Large intestine (tissue), 12 donors: ENCODE data around the gene CTPS1. TPM values are rescaled to one million over a fixed set of nuclear protein-coding genes. Genes with fewer than 3 reads are reported as not detected.

ENCODE experiments used
- DNase-seq, 2 donors: peaks; one replicate each; pipeline versions ENCODE4 v3.0.0 to v3.0.0-alpha.2; 2013
- H3K27ac ChIP-seq: one replicate; pipeline ENCODE4 v1.5.1; 2013; ENCODE audit warnings: low read length
- H3K27me3 ChIP-seq: 2 replicates; pipeline ENCODE4 v1.6.1; 2013; ENCODE audit warnings: low read length; ENCODE audit not compliant: control insufficient read depth, insufficient read depth
- H3K36me3 ChIP-seq: 2 replicates; pipeline ENCODE4 v1.6.1; 2013; ENCODE audit warnings: low read length; ENCODE audit not compliant: control insufficient read depth, insufficient read depth
- H3K4me1 ChIP-seq: one replicate; pipeline ENCODE4 v1.6.1; 2013; ENCODE audit warnings: low read length; ENCODE audit not compliant: control insufficient read depth, insufficient read depth
- H3K4me3 ChIP-seq: one replicate; pipeline ENCODE4 v1.5.1; 2013; ENCODE audit warnings: low read length
- H3K9me3 ChIP-seq: one replicate; pipeline ENCODE4 v1.6.1; 2013; ENCODE audit warnings: mild to moderate bottlenecking, low read depth, low read length, moderate library complexity; ENCODE audit not compliant: control insufficient read depth
- WGBS: methylation state at CpG from one replicate; pipeline ENCODE4 v1.1.5; 2013; ENCODE audit warnings: low lambda C conversion rate; ENCODE audit not compliant: insufficient coverage; 5-methylcytosine and 5-hydroxymethylcytosine counted together
- long read RNA-seq, 11 donors: transcript quantifications; one replicate each; lab custom pipeline, GENCODE V29; 2026
- polyA plus RNA-seq: library from polyadenylated mRNA; unstranded; fragments of 120-200 nt; gene quantifications from one replicate; pipeline ENCODE4 v1.2.1, GENCODE V29; 2013

The CTPS1 gene, protein sequence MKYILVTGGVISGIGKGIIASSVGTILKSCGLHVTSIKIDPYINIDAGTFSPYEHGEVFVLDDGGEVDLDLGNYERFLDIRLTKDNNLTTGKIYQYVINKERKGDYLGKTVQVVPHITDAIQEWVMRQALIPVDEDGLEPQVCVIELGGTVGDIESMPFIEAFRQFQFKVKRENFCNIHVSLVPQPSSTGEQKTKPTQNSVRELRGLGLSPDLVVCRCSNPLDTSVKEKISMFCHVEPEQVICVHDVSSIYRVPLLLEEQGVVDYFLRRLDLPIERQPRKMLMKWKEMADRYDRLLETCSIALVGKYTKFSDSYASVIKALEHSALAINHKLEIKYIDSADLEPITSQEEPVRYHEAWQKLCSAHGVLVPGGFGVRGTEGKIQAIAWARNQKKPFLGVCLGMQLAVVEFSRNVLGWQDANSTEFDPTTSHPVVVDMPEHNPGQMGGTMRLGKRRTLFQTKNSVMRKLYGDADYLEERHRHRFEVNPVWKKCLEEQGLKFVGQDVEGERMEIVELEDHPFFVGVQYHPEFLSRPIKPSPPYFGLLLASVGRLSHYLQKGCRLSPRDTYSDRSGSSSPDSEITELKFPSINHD
- polyA plus RNA-seq, result 31.2 TPM
- long read RNA-seq, donor 1, transcript CTPS1-202 (19 exons, 3,201 nt), result major isoform, 5 of 6 reads
- long read RNA-seq, donor 1, partial matches to known transcripts, result 0 of 6 reads
- long read RNA-seq, donor 1, other reads (novel, unspliced or antisense), result 0 of 6 reads
- long read RNA-seq, donor 2, partial matches to known transcripts, result 10 of 16 reads
- long read RNA-seq, donor 2, other reads (novel, unspliced or antisense), result 0 of 16 reads
- long read RNA-seq, donor 3, result 0 reads
- long read RNA-seq, donor 4, result 0 reads
- long read RNA-seq, donor 5, partial matches to known transcripts, result 0 of 2 reads
- long read RNA-seq, donor 5, other reads (novel, unspliced or antisense), result 0 of 2 reads
- long read RNA-seq, donor 6, partial matches to known transcripts, result 0 of 8 reads
- long read RNA-seq, donor 6, other reads (novel, unspliced or antisense), result 0 of 8 reads
- long read RNA-seq, donor 7, partial matches to known transcripts, result 0 of 1 reads
- long read RNA-seq, donor 7, other reads (novel, unspliced or antisense), result 0 of 1 reads
- long read RNA-seq, donor 8, partial matches to known transcripts, result 0 of 6 reads
- long read RNA-seq, donor 8, other reads (novel, unspliced or antisense), result 0 of 6 reads
- long read RNA-seq, donor 9, partial matches to known transcripts, result 11 of 15 reads
- long read RNA-seq, donor 9, other reads (novel, unspliced or antisense), result 0 of 15 reads
- long read RNA-seq, donor 10, transcript CTPS1-202 (19 exons, 3,201 nt), result major isoform, 5 of 19 reads
- long read RNA-seq, donor 10, partial matches to known transcripts, result 12 of 19 reads
- long read RNA-seq, donor 10, other reads (novel, unspliced or antisense), result 0 of 19 reads
- long read RNA-seq, donor 11, full-length matches to known transcripts, result 4 of 4 reads
- long read RNA-seq, donor 11, partial matches to known transcripts, result 0 of 4 reads
- long read RNA-seq, donor 11, other reads (novel, unspliced or antisense), result 0 of 4 reads

DNA sequence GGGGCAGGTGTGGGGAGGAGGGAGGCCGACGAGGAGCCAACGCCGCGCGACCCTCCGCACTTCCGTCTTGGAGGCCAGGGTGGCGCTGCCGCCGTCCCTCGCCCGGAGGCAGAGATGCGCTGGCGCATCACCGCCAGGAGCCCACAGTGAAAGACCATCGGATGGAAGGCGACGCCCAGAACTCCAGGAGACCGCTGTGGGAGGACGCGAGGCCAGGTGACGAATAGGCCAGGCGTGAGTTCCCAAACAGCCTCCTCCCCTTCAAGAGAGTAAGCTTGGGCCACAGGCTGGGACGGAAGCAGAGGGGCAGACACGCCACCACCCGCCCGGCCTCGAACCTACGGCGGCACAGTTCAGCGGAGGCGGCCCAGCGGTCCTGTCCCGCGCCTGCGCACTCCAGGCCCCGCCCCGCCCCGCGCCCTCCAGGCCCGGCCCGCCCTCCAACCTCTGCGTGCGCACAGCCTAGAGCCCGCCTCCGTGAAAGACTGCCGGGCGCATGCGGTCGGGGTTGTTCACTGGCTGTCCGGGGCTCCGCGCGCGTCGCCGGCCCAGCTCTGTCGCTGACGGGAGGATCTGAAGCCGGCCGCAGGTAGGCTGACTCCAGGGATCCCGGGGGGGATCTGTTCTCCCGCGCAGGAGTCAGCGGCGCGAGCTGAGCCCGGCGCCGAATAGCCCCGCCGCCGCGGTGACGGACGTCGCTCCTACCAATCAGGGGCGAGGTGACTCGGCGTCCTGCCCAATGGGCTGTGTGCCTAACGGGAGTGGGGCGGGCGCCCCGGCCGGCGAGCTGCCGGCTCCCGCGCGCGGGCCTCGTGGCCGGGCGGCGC lies at the start of gene CTPS1:
TSS of gene CTPS1 (plus strand) at position 456 of the 827 bp plus-strand sequence. CDS start 3,595 bp downstream, outside the sequence.
- Histone ChIP-seq H3K4me1 (peaks cover 24% of the 10 kb centered on the region), H3K27ac (peak within 1 kb of the TSS; percentile 92), H3K36me3 (peaks cover 8% of the 10 kb centered on the region), H3K9me3 (no peaks in the 10 kb centered on the region), H3K4me3 (peak within 1 kb of the TSS; percentile 87), H3K27me3 (no peaks in the 10 kb centered on the region)
- DNase-seq, result peak; percentile 92 to 96
- no CpG with 5 or more reads among the region's 96 CpGs for WGBS

DNA sequence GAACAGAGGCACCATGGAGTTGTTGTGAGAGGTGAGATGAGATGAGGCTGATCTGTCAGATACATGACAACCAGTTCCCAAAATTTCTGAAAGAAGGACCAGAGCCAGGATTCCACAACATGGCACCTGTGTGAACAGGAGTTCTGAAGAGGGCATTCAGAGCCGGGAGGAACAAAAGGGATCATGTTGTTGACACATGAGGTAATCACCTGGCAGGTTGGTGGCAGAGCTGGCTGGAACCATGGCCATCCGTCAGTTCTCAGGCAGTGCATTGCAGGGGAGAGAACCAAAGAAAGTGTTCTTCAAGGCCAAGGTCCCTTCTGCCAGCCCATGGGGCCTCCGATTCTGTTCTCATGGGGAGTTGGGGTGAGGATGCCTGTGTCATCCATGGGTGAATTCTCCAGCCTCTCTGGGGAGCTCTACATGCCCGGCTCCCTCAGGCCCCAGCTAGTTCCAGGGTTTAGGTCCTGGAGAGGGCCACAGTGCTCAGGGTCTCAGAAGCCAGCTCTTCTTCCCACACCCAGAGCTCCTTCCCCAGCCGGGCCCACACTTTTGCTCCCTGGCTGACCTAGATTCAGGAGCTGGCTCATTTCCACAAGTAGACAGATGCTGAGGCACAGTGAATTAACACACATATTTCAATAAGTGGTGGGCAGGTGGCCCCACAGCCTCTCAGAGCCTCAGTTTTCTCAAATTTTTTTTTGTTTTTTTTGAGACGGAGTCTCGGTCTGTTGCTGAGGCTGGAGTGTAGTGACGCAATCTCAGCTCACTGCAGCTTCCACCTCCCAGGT lies 49.1 kb upstream of the CTPS1 start:
- no CpG with 5 or more reads among the region's 8 CpGs for WGBS
- Histone ChIP-seq H3K4me1 (no peaks in the 10 kb centered on the region), H3K36me3 (no peaks in the 10 kb centered on the region), H3K27ac (no peak overlapping the region), H3K9me3 (no peaks in the 10 kb centered on the region), H3K4me3 (no peak overlapping the region), H3K27me3 (no peaks in the 10 kb centered on the region)
- DNase-seq, result no peak

DNA sequence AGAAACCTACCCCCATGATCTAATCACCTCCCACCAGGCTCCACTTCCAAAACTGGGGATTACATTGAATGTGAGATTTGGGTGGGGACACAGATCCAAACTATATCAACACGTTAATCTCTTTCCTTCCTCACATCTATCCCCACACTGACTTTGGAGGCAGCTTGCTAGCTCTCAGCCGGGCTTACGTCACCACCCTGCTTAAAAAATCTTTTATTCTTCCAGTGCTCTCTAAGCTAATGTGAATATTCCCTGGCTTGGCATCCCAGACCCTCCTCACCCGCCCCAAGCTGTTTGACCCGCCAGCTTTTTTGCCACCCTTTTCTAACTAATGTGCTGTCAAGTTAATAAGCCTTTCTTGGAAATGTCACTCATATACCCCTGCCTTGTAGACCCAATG lies 47.9 kb upstream of the CTPS1 start:
- H3K4me3 ChIP-seq, result no peak overlapping the region
- no peaks in the 10 kb centered on the region for H3K4me1 ChIP-seq
- H3K27ac ChIP-seq, result no peak overlapping the region
- DNase-seq, result no peak
- WGBS, result 80% methylated on average over 2 of the region's 5 CpGs
- H3K36me3 ChIP-seq, result no peaks in the 10 kb centered on the region
- H3K27me3 ChIP-seq, result no peaks in the 10 kb centered on the region
- no peaks in the 10 kb centered on the region for H3K9me3 ChIP-seq

DNA sequence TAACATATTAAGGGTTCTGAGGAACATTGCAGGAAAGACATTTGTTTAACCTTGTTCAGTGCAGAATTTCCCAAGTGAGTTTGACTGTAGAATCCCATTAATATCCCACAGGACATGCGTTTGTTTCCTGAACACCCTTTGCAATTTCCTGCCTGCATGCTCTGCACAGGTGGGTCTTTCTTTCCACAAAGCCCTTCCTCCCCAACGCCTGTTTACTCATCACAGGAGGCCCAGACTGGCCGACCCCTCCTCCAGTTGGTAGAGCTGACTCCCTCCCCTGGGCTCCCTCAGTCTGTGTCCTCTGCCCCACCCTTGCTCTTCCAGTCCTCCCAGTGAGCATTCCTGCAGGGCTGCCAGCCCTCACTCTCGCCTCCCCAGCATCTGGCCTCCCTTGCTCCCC lies 47.5 kb upstream of the CTPS1 start:
- Histone ChIP-seq H3K27ac (no peak overlapping the region), H3K4me3 (no peak overlapping the region), H3K4me1 (no peaks in the 10 kb centered on the region), H3K27me3 (no peaks in the 10 kb centered on the region), H3K36me3 (no peaks in the 10 kb centered on the region), H3K9me3 (no peaks in the 10 kb centered on the region)
- no peak for DNase-seq
- WGBS, result 0% methylated on average over 1 of the region's 4 CpGs

DNA sequence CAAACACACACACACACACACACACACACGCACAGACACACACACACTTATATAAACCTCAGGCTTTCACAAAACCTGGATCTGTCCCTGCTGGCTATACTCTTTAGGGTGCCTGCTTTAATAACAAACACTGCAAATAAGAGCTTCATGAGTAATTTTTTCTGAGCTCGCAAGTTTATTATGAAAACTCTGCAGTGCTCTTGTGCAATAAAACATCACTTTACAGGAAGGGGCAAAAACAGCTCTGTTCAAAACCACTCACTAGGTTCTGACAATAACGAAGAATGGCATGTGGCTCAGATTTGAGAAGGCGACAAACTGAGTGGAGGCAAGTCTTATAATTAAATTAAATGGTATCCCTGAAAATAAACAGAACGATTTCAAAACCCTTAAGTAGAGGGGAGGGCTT lies 42.6 kb upstream of the CTPS1 start:
- WGBS, result 62% methylated on average over 4 of the region's 5 CpGs
- Histone ChIP-seq H3K36me3 (no peaks in the 10 kb centered on the region), H3K9me3 (no peaks in the 10 kb centered on the region), H3K4me3 (no peak overlapping the region), H3K27me3 (no peaks in the 10 kb centered on the region), H3K4me1 (peaks cover 10% of the 10 kb centered on the region), H3K27ac (no peak overlapping the region)
- DNase-seq, result no peak

DNA sequence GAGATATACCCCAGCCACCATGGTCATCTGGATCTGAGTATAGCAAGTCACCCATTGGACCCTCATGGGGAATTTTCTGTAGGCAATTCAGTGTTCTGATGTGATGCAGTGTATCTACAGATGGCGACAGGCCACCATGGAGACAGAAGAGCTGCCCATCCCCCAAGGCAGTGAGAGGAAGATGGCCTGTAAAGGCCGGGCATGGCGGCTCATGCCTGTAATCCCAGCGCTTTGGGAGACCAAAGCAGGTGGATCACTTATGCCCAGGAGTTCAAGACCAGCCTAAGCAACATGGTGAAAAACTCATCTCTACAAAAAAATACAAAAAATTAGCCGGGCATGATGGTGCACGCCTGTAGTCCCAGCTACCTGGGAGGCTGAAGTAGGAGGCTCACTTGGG lies 41.1 kb upstream of the CTPS1 start:
- H3K36me3 ChIP-seq, result no peaks in the 10 kb centered on the region
- no peaks in the 10 kb centered on the region for H3K9me3 ChIP-seq
- peaks cover 10% of the 10 kb centered on the region for H3K4me1 ChIP-seq
- no peaks in the 10 kb centered on the region for H3K27me3 ChIP-seq
- no peak overlapping the region for H3K27ac ChIP-seq
- DNase-seq, result no peak
- no CpG with 5 or more reads among the region's 6 CpGs for WGBS
- H3K4me3 ChIP-seq, result no peak overlapping the region

DNA sequence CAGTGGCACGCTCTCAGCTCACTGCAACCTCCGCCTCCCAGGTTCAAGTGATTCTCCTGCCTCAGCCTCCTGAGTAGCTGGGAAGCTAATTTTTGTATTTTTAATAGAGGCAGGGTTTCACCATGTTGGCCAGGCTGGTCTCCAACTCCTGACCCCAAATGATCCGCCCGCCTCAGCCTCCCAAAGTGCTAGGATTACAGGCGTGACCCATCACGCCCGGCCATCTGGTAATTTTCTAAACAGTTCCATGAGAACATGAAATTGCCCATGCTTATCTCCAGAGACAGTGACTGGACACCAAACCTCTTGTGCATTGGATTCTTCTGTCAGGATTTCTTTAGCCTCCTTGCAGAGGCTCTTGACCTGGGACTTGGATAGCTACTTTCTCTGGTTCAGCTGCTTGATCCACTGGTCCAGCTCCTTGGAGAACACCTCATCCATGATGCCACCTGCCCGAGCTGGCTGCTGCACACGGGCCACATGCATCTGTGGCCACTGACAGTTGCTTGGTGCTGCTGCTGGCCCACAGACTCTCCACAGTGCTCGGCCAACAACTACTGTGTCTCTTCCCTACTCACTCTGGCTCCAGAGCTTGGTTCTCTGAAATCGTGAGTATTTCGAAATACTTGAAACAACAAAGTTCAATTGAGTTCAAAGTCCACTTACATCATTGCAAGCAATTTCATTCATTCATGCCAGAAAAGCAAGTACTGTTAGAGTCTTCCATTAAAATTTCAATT lies 40.0 kb upstream of the CTPS1 start:
- DNase-seq, result peak; percentile 69 to 88
- no CpG with 5 or more reads among the region's 12 CpGs for WGBS
- Histone ChIP-seq H3K9me3 (no peaks in the 10 kb centered on the region), H3K4me1 (peaks cover 10% of the 10 kb centered on the region), H3K36me3 (no peaks in the 10 kb centered on the region), H3K27me3 (no peaks in the 10 kb centered on the region), H3K4me3 (no peak overlapping the region), H3K27ac (no peak overlapping the region)

DNA sequence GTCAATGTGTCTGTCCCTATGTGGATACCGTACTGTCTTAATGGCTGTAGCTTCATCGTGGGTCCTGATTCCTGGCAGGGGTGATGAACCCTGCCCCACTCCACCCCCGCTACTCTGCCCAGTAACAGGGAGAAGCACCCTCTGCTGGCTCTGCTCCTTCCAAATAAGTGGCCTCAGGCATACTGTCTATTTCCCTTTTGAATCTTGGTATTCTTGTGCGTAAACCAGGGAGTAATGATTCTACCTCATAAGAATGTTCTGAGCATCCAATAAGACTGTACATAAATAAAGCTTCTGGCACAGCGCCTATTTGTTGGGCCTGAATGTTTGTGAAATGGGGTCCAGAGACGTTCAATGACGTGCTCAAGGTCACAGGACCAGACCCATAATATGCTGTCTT lies 35.2 kb upstream of the CTPS1 start:
- no CpG with 5 or more reads among the region's 7 CpGs for WGBS
- Histone ChIP-seq H3K4me1 (peaks cover 13% of the 10 kb centered on the region), H3K27me3 (no peaks in the 10 kb centered on the region), H3K36me3 (no peaks in the 10 kb centered on the region), H3K4me3 (no peak overlapping the region), H3K27ac (peak overlapping the region; percentile 18), H3K9me3 (no peaks in the 10 kb centered on the region)
- DNase-seq, result no peak
